Gastroesophageal sphincter (tissue), 4 donors: ENCODE results near the gene RAB9A. TPM values are rescaled to one million over a fixed set of nuclear protein-coding genes. Genes with fewer than 3 reads are reported as not detected.

ENCODE experiments used
- ATAC-seq: fragments of 150-250 bp; one replicate; pipeline ENCODE4 v1.9.1; 2016; ENCODE audit warnings: mild to moderate bottlenecking, moderate library complexity
- H3K27ac ChIP-seq, 4 donors: fragments of 200-600 bp; sonication (generic) in 3 of 4; 1 replicate in 3 of 4; 2 replicates in 1 of 4; pipeline ENCODE4 v1.5.1; 2016 to 2019
- H3K27me3 ChIP-seq: fragments of 200-600 bp; sonication (generic); one replicate; pipeline ENCODE4 v1.5.1; 2019
- H3K36me3 ChIP-seq, 2 donors: fragments of 200-600 bp; sonication (generic); one replicate each; pipeline ENCODE4 v1.5.1; 2019; ENCODE audit warnings: control low read depth in 1 of 2
- H3K4me1 ChIP-seq, 3 donors: fragments of 200-600 bp; sonication (generic); 1 replicate in 2 of 3; 2 replicates in 1 of 3; pipeline ENCODE4 v1.5.1; 2016 to 2019; ENCODE audit warnings: control low read depth in 2 of 3
- H3K4me3 ChIP-seq, 2 donors: fragments of 200-600 bp; sonication (generic); one replicate each; pipeline ENCODE4 v1.5.1; 2019; ENCODE audit warnings: mild to moderate bottlenecking in 1 of 2, moderate library complexity in 1 of 2
- H3K9me3 ChIP-seq, 3 donors: fragments of 200-600 bp; sonication (generic); one replicate each; pipeline ENCODE4 v1.5.1; 2017 to 2019; ENCODE audit warnings: control low read depth in 2 of 3
- EP300 ChIP-seq: sonication (generic); formaldehyde crosslinking; IDR thresholded peaks from one replicate; pipeline ENCODE4 v1.6.1; 2017; ENCODE audit warnings: antibody characterized with exemption, mild to moderate bottlenecking
- POLR2A ChIP-seq, 2 donors: fragments of 450-650 bp; IDR thresholded peaks; one replicate each; pipeline ENCODE4 v1.6.1; 2017; ENCODE audit warnings: antibody characterized with exemption in 2 of 2, mild to moderate bottlenecking in 2 of 2, moderate library complexity in 1 of 2
- POLR2AphosphoS5 ChIP-seq: sonication (generic); formaldehyde crosslinking; IDR thresholded peaks from one replicate; pipeline ENCODE4 v1.6.1; 2017; ENCODE audit warnings: antibody characterized with exemption
- WGBS, 2 donors: methylation state at CpG; one replicate each; pipeline ENCODE4 v1.1.5; 2018; ENCODE audit warnings: low coverage in 1 of 2; 5-methylcytosine and 5-hydroxymethylcytosine counted together
- total RNA-seq, 4 donors: library from RNA; depleted of rRNA; stranded (reverse); fragments of >200 nt; gene quantifications; one replicate each; pipeline ENCODE4 v1.1.0, GENCODE V29; 2016
- TF ChIP-seq, protein P1 (sequence below), 4 experiments: fragments of 200-600 bp in 2 of 4; fragments of 450-650 bp in 2 of 4; sonication (generic) in 1 of 4; IDR thresholded peaks; one replicate each; pipeline ENCODE4 v1.5.1; 2017 to 2019; ENCODE audit warnings: antibody characterized with exemption in 4 of 4, mild to moderate bottlenecking in 2 of 4, moderate library complexity in 2 of 4

The RAB9A gene
- total RNA-seq, 4 donors from 2014 or later = 29.6 to 50.7 (median 38.3) TPM

DNA sequence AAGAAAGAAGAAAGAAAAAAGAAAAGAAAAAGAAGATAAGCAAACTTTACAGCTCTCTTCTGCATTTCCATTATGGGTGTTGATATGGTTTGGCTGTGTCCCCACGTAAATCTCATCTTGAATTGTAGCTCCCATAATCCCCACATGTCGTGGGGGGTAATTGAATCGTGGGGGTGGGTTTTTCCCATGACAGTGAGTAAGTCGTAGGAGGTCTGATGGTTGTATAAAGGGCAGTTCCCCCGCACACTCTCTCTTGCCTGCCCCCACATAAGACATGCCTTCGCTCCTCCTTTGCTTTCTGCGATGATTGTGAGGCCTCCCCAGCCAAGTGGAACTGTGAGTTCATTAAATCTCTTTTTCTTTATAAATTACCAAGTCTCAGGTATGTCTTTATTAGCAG lies 7.3 kb upstream of the RAB9A start:
- H3K27ac ChIP-seq = no peak overlapping the region
- TF ChIP-seq EP300 = no peak
- TF ChIP-seq, protein P1, sequence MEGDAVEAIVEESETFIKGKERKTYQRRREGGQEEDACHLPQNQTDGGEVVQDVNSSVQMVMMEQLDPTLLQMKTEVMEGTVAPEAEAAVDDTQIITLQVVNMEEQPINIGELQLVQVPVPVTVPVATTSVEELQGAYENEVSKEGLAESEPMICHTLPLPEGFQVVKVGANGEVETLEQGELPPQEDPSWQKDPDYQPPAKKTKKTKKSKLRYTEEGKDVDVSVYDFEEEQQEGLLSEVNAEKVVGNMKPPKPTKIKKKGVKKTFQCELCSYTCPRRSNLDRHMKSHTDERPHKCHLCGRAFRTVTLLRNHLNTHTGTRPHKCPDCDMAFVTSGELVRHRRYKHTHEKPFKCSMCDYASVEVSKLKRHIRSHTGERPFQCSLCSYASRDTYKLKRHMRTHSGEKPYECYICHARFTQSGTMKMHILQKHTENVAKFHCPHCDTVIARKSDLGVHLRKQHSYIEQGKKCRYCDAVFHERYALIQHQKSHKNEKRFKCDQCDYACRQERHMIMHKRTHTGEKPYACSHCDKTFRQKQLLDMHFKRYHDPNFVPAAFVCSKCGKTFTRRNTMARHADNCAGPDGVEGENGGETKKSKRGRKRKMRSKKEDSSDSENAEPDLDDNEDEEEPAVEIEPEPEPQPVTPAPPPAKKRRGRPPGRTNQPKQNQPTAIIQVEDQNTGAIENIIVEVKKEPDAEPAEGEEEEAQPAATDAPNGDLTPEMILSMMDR (IDR thresholded peaks at IDR 0.05) = no peak
- TF ChIP-seq POLR2A (IDR thresholded peaks at IDR 0.05) = no peak
- TF ChIP-seq POLR2AphosphoS5 = no peak
- no peak overlapping the region for H3K4me3 ChIP-seq
- H3K36me3 ChIP-seq = no peaks in the 10 kb centered on the region
- no peak for ATAC-seq
- H3K9me3 ChIP-seq = no peaks in the 10 kb centered on the region
- WGBS, 2 donors = 59 to 100% methylated on average over 4 to 7 of the region's 7 CpGs
- H3K27me3 ChIP-seq = no peaks in the 10 kb centered on the region
- H3K4me1 ChIP-seq = no peaks in the 10 kb centered on the region

DNA sequence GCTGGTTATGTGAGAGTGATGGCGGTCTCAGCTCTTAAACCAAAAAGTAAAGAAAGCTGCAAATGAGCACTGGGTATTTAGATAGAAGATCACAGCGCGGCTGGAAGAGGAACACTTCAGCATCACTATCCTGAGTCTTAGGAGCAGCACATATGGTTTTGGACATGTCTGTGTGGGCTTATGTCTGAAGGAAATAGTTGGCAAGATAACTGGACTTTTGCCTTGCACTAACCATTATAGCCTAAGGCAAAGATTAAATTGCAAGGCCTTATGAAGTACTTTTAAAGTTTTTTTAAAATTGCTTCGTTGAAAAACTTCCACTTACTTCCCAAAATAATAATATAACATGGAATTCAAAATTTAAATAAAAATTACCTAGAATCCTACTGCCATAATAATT lies 4.6 kb upstream of the RAB9A start:
- no peaks in the 10 kb centered on the region for H3K4me1 ChIP-seq
- H3K27me3 ChIP-seq = no peaks in the 10 kb centered on the region
- ATAC-seq = no peak
- TF ChIP-seq POLR2A (IDR thresholded peaks at IDR 0.05) = no peak
- TF ChIP-seq, protein P1 (IDR thresholded peaks at IDR 0.05) = no peak
- TF ChIP-seq EP300 = no peak
- TF ChIP-seq POLR2AphosphoS5 = no peak
- H3K9me3 ChIP-seq = no peaks in the 10 kb centered on the region
- WGBS, 2 donors = 83 to 90% methylated on average over 4 of the region's 4 CpGs
- no peak overlapping the region for H3K4me3 ChIP-seq
- no peak overlapping the region for H3K27ac ChIP-seq
- no peaks in the 10 kb centered on the region for H3K36me3 ChIP-seq

DNA sequence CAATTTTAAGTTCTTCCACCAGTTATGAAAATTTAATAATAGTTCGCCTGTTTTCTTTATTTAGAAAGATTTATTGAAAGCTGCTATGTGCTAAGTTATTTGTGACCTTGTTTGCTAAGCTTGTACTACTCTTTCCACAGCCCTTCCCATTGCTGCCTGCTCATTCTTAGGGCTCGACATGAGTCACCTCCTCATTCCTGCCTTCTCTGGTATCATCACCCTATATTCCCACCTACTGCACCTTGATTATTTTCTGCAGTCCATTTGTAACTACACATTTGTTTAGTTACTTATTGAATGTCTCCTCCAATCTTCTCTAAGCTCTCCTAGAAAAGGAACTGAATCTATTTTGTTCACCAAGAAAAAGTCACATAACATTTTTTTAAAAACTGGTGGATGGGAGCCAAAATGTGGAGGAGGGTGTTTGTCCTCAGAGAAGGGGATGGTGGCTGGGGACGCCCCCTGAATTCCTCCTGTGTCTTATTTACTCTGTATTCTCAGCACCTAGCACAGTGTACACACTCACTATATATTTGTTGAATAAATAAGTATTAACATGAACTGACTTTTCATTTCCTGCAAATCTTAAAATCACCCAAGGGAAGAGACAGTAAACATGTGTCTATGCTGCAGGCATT lies 3.7 kb upstream of the RAB9A start:
- no peak for ATAC-seq
- no peaks in the 10 kb centered on the region for H3K36me3 ChIP-seq
- H3K27ac ChIP-seq = no peak overlapping the region
- no peaks in the 10 kb centered on the region for H3K27me3 ChIP-seq
- H3K4me3 ChIP-seq = no peak overlapping the region
- no peaks in the 10 kb centered on the region for H3K4me1 ChIP-seq
- TF ChIP-seq POLR2A (IDR thresholded peaks at IDR 0.05) (no peak), POLR2AphosphoS5 (no peak), EP300 (no peak)
- TF ChIP-seq, protein P1 (IDR thresholded peaks at IDR 0.05) = no peak
- 50 to 55% methylated on average over 3 of the region's 3 CpGs for WGBS, 2 donors
- no peaks in the 10 kb centered on the region for H3K9me3 ChIP-seq

DNA sequence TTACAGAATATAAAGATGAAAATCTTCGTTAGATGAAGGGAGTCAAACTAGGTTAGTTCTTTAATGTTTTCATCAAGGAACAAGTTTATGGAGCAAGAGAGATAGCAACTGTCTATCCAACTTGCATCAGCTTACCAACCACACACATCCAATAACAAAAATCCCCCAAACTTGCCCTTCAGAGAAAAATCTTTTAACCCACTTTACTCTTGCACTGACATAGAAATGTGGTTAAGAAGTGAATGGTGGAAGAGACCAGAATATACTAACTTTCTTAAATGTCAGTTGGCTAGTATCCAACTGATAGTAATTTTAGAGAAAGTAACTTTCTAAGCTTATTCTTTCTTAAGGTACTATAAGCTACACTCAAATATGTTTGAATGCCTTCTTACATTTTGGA lies 1.7 kb upstream of the RAB9A start:
- 75 to 83% methylated on average over 1 of the region's 1 CpG for WGBS, 2 donors

More for the DNA sequence above, 1.7 kb upstream of the RAB9A start:
- no peak for TF ChIP-seq EP300
- no peak for TF ChIP-seq POLR2A (IDR thresholded peaks at IDR 0.05)
- TF ChIP-seq, protein P1 (IDR thresholded peaks at IDR 0.05) = no peak
- TF ChIP-seq POLR2AphosphoS5 = no peak
- no peak overlapping the region for H3K4me3 ChIP-seq
- H3K4me1 ChIP-seq = peaks cover 0 to 19% (median 5%) of the 10 kb centered on the region in 3 donors
- no peak overlapping the region for H3K27ac ChIP-seq
- no peaks in the 10 kb centered on the region for H3K9me3 ChIP-seq
- H3K36me3 ChIP-seq = no peaks in the 10 kb centered on the region
- ATAC-seq = no peak
- H3K27me3 ChIP-seq = no peaks in the 10 kb centered on the region
